Lung microvascular endothelial cell (primary cell): Measurements from ENCODE around the gene MID1IP1. TPM values are rescaled to one million over a fixed set of nuclear protein-coding genes. Genes with fewer than 3 reads are reported as not detected.

Experiments
- total RNA-seq: library from RNA; depleted of rRNA; stranded (reverse); fragments of >200 nt; gene quantifications from 2 replicates; pipeline ENCODE4 v1.2.1, GENCODE V29; 2014

The MID1IP1 gene
- total RNA-seq, 1 donor from 2014 or later: 12.7 TPM

Other genes with a start within 250 kb of the MID1IP1 start
- gene TSPAN7, start 239.9 kb upstream of the MID1IP1 start, total RNA-seq: 3.5 and 38.1 TPM in 2 replicates